ENCODE data around the gene MALRD1.

- TF ChIP-seq EZH2 (IDR thresholded peaks at IDR 0.05; ENCODE audit: borderline replicate concordance, low read length) (no peak), CTCF (IDR thresholded peaks at IDR 0.05; ENCODE audit: low read length) (no peak)
Observed at GRCh38 chr10:19707376-19707775, 658.8 kb downstream of the MALRD1 start.

Measured in OCI-LY1 (cell line).